SU-DHL-6 (cell line): ENCODE results near the gene ATG10.
"Not testable (repeated sequence)": the region's sequence is repeated elsewhere in the genome, so short reads cannot be mapped to it uniquely, and the experiment has no call there.

Experiments used
- CTCF ChIP-seq: fragments of 200-600 bp; sonication (generic); IDR thresholded peaks from one replicate; pipeline ENCODE4 v1.5.1; 2017; ENCODE audit warnings: antibody characterized with exemption, mild to moderate bottlenecking, low read length, moderate library complexity; ENCODE audit not compliant: insufficient read depth, poor library complexity, severe bottlenecking
- EZH2phosphoT487 ChIP-seq: fragments of 200-600 bp; sonication (generic), shearing (Covaris generic); conservative IDR thresholded peaks from 2 replicates; pipeline ENCODE4 v1.6.1; 2018; ENCODE audit warnings: mild to moderate bottlenecking, antibody characterized with exemption, low read length, moderate library complexity, mixed read lengths

GRCh38 chr5:82273426-82273825, 301.6 kb downstream of the ATG10 start:
- TF ChIP-seq CTCF, EZH2phosphoT487: not testable (repeated sequence)
